Panc1 (cell line): Measurements from ENCODE around the gene DNAI2.

Experiments
- POLR2AphosphoS5 ChIP-seq: IDR thresholded peaks from 2 replicates; pipeline ENCODE4 v1.6.1; 2012; ENCODE audit warnings: mild to moderate bottlenecking, low read depth, low read length, moderate library complexity
- SIN3A ChIP-seq: IDR thresholded peaks from 2 replicates; pipeline ENCODE4 v1.6.1; 2012; ENCODE audit warnings: low read depth, mild to moderate bottlenecking, low read length, moderate library complexity, borderline replicate concordance; ENCODE audit not compliant: insufficient read depth
- TF ChIP-seq, protein P1 (sequence below): fragments of 450-650 bp; IDR thresholded peaks from 2 replicates; pipeline ENCODE4 v1.5.1; 2017; ENCODE audit warnings: mild to moderate bottlenecking
- TF ChIP-seq, protein P2 (sequence below), 2 experiments: IDR thresholded peaks; 2 replicates each; pipeline ENCODE4 v1.6.1; 2011 to 2012; ENCODE audit warnings: low read depth in 2 of 2, control low read depth in 1 of 2, low read length in 1 of 2, mild to moderate bottlenecking in 1 of 2, moderate library complexity in 1 of 2; ENCODE audit not compliant: insufficient read depth in 1 of 2

DNA sequence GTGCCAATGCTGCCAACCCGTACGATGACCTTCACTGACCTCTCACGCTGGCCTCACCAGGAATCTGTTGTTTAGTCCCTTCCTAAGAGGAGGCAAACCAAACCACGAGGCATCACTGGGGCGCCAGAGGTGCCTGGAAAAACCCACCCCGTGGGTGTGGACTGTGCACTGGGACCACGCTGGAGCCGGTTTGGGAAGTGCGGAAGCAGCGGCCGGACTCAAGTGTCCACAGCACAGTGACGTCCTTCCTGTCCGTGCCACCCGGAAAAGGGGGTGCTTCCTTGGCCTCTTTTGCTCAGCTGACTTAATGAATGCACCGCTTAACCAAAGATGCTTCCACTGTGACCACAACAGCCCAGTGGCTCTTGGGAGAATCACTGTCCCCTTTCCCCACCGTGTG is 43.0 kb downstream of the DNAI2 start:
- TF ChIP-seq, protein P1, sequence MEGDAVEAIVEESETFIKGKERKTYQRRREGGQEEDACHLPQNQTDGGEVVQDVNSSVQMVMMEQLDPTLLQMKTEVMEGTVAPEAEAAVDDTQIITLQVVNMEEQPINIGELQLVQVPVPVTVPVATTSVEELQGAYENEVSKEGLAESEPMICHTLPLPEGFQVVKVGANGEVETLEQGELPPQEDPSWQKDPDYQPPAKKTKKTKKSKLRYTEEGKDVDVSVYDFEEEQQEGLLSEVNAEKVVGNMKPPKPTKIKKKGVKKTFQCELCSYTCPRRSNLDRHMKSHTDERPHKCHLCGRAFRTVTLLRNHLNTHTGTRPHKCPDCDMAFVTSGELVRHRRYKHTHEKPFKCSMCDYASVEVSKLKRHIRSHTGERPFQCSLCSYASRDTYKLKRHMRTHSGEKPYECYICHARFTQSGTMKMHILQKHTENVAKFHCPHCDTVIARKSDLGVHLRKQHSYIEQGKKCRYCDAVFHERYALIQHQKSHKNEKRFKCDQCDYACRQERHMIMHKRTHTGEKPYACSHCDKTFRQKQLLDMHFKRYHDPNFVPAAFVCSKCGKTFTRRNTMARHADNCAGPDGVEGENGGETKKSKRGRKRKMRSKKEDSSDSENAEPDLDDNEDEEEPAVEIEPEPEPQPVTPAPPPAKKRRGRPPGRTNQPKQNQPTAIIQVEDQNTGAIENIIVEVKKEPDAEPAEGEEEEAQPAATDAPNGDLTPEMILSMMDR, result no peak
- no peak for TF ChIP-seq POLR2AphosphoS5
- TF ChIP-seq, protein P2, sequence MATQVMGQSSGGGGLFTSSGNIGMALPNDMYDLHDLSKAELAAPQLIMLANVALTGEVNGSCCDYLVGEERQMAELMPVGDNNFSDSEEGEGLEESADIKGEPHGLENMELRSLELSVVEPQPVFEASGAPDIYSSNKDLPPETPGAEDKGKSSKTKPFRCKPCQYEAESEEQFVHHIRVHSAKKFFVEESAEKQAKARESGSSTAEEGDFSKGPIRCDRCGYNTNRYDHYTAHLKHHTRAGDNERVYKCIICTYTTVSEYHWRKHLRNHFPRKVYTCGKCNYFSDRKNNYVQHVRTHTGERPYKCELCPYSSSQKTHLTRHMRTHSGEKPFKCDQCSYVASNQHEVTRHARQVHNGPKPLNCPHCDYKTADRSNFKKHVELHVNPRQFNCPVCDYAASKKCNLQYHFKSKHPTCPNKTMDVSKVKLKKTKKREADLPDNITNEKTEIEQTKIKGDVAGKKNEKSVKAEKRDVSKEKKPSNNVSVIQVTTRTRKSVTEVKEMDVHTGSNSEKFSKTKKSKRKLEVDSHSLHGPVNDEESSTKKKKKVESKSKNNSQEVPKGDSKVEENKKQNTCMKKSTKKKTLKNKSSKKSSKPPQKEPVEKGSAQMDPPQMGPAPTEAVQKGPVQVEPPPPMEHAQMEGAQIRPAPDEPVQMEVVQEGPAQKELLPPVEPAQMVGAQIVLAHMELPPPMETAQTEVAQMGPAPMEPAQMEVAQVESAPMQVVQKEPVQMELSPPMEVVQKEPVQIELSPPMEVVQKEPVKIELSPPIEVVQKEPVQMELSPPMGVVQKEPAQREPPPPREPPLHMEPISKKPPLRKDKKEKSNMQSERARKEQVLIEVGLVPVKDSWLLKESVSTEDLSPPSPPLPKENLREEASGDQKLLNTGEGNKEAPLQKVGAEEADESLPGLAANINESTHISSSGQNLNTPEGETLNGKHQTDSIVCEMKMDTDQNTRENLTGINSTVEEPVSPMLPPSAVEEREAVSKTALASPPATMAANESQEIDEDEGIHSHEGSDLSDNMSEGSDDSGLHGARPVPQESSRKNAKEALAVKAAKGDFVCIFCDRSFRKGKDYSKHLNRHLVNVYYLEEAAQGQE (IDR thresholded peaks at IDR 0.05; ENCODE audit: insufficient read depth in 1 of 2, low read depth in 2 of 2, low read length in 1 of 2), result no peak
- TF ChIP-seq SIN3A, result no peak
